ENCODE results near the gene ICAM3. TPM values are rescaled to one million over a fixed set of nuclear protein-coding genes. Genes with fewer than 3 reads are reported as not detected.

Gene ICAM3
- total RNA-seq, 2 donors from 2014 or later: 2.1 to 5.9 TPM

DNA sequence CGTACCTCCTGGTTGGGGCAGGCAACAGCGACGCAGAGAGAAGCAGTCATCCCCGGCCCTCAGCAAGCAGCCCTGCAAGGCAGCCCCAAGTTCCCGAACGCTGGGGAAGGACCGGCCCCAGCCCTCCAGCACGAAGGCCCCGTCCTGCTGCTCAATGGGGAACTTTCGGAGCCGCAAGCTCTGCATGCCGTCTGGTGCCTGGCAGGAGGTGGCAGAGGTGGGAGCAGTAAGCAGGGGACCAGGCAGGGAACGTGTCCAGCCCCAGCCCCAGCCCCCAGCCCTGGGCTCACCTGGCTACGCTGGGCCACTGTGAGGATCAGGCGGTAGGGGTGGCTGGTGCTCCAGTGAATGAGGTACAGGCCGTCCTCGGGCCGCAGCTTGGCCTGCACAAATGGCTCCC is 22.8 kb upstream of the ICAM3 start:
- Histone ChIP-seq H3K36me3 (replicated peaks in 1 of 2; ENCODE audit: insufficient read depth in 1 of 2, low read depth in 2 of 2) (peaks cover 0 to 37% of the 10 kb centered on the region in 2 donors), H3K4me3 (no peak overlapping the region), H3K27ac (no peak overlapping the region), H3K9me3 (no peaks in the 10 kb centered on the region), H3K27me3 (no peaks in the 10 kb centered on the region), H3K4me1 (no peaks in the 10 kb centered on the region)
- intact Hi-C loops (cut with DNase I): no loop called here
- DNase-seq: no peak
- no peak for ATAC-seq
- TF ChIP-seq, protein P1, sequence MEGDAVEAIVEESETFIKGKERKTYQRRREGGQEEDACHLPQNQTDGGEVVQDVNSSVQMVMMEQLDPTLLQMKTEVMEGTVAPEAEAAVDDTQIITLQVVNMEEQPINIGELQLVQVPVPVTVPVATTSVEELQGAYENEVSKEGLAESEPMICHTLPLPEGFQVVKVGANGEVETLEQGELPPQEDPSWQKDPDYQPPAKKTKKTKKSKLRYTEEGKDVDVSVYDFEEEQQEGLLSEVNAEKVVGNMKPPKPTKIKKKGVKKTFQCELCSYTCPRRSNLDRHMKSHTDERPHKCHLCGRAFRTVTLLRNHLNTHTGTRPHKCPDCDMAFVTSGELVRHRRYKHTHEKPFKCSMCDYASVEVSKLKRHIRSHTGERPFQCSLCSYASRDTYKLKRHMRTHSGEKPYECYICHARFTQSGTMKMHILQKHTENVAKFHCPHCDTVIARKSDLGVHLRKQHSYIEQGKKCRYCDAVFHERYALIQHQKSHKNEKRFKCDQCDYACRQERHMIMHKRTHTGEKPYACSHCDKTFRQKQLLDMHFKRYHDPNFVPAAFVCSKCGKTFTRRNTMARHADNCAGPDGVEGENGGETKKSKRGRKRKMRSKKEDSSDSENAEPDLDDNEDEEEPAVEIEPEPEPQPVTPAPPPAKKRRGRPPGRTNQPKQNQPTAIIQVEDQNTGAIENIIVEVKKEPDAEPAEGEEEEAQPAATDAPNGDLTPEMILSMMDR (IDR thresholded peaks at IDR 0.05): no peak
- TF ChIP-seq POLR2A (IDR thresholded peaks at IDR 0.05): no peak
- 80 to 95% methylated on average over 1 to 14 of the region's 18 CpGs for WGBS, 2 donors

DNA sequence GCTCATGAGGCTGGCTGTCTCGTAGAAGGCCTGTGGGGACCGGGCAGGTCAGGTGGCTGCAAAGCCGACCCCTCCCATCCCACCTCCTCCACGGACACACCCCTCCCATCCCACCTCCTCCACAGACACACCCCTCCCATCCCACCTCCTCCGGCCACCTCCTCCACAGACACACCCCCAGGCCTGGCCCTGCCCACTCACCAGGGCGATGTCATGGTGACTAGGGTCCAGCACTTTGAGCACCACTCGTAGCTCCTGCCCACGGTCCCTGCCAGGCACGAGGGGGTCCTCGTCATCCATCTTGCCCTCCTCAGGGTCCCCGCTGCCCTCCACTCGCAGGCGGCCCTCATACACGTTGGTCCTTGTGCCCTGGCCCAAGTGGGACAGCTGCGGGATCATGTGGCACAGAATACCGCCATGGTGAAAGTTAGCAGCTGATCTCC is 22.2 kb upstream of the ICAM3 start:
- Histone ChIP-seq H3K27me3 (no peaks in the 10 kb centered on the region), H3K27ac (no peak overlapping the region), H3K4me3 (no peak overlapping the region), H3K36me3 (replicated peaks in 1 of 2; ENCODE audit: insufficient read depth in 1 of 2, low read depth in 2 of 2) (peaks cover 0 to 33% of the 10 kb centered on the region in 2 donors), H3K4me1 (no peaks in the 10 kb centered on the region), H3K9me3 (no peaks in the 10 kb centered on the region)
- WGBS, 2 donors: 92 to 94% methylated on average over 13 to 15 of the region's 16 CpGs
- ATAC-seq (no peak), DNase-seq (no peak)
- intact Hi-C loops (cut with DNase I): no loop called here
- TF ChIP-seq, protein P1 (IDR thresholded peaks at IDR 0.05): no peak
- no peak for TF ChIP-seq POLR2A (IDR thresholded peaks at IDR 0.05)

DNA sequence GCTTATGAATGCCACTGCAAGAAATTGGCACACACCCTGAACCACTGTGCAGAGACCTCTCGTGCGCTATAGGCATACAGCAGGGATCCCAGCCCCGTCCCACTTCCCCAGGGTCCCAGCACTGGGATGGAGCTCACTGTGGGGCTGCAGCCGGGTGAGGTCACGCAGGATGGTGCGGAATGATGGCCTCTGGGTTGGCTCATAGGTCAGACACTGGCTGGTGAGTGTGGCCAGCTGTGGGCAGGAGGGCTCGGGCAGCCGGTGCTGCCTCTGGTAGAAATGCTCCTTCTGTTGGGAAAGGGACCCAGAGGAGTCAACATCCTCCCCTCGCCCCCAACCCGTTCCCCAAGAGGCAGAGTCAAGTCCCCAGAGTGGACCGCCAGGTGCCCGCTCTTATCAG is 17.0 kb upstream of the ICAM3 start:
- Histone ChIP-seq H3K36me3 (replicated peaks in 1 of 2; ENCODE audit: insufficient read depth in 1 of 2, low read depth in 2 of 2) (peaks cover 0 to 16% of the 10 kb centered on the region in 2 donors), H3K27ac (no peak overlapping the region), H3K4me1 (no peaks in the 10 kb centered on the region), H3K4me3 (no peak overlapping the region), H3K27me3 (no peaks in the 10 kb centered on the region), H3K9me3 (no peaks in the 10 kb centered on the region)
- intact Hi-C loops (cut with DNase I): no loop called here
- DNase-seq (no peak), ATAC-seq (no peak)
- WGBS, 2 donors: 91% methylated on average over 12 of the region's 12 CpGs; no CpG with 5 or more reads in 1 of the 2 donors
- no peak for TF ChIP-seq POLR2A (IDR thresholded peaks at IDR 0.05)
- TF ChIP-seq, protein P1 (IDR thresholded peaks at IDR 0.05): no peak

DNA sequence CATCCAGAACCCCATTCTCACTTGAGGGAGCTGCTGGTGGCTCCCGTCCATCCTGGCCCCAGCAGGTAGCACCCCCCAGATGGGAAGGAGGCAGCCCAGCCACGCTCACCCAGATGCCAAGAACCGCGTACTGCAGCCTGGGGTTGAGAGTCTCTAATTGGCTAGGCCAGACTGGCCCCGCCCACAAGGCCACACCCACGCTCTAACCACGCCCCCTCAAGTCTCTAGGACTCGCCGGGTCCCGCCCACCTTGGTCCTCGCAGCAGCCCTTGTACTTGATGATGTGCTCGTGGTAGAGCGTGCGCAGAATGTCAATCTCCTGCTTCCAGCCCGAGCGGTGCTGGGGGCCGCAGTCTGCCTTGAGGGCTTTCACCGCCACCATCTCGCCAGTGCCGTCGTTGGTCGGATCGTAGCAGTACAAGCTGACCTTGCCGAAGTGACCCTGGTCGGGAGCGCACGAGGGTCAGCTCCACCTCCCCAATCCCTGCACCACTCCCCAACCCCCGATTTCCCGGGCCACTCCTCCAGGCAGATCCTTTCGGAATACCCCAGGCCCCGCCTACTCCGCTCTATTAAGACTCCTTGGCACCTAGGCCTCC is 14.5 kb upstream of the ICAM3 start:
- TF ChIP-seq POLR2A (IDR thresholded peaks at IDR 0.05): no peak
- TF ChIP-seq, protein P1 (IDR thresholded peaks at IDR 0.05): no peak
- Histone ChIP-seq H3K4me1 (no peaks in the 10 kb centered on the region), H3K36me3 (replicated peaks in 1 of 2; ENCODE audit: insufficient read depth in 1 of 2, low read depth in 2 of 2) (peaks cover 3 to 9% of the 10 kb centered on the region in 2 donors), H3K4me3 (no peak overlapping the region), H3K27ac (no peak overlapping the region), H3K9me3 (no peaks in the 10 kb centered on the region), H3K27me3 (no peaks in the 10 kb centered on the region)
- 85 to 87% methylated on average over 10 to 32 of the region's 32 CpGs for WGBS, 2 donors
- peak; percentile 26 to 37 (median 28) for DNase-seq
- intact Hi-C loops (cut with DNase I): no loop called here
- no peak for ATAC-seq
